Smooth muscle cell (in vitro differentiated cells): Measurements from ENCODE around the gene SPIB. TPM values are rescaled to one million over a fixed set of nuclear protein-coding genes. Genes with fewer than 3 reads are reported as not detected.
A peak's percentile ranks its signal among the peaks of the same experiment; 100 is the strongest.

ENCODE experiments used
- DNase-seq: peaks from one replicate; lab custom pipeline; 2025; ENCODE audit not compliant: unreplicated experiment; lab: John Stamatoyannopoulos, UW
- H2AFZ ChIP-seq: fragments of 200-600 bp; sonication (generic); 2 replicates; pipeline ENCODE4 v1.6.0; 2016; ENCODE audit warnings: antibody characterized with exemption, low read depth, mild to moderate bottlenecking
- H3F3A ChIP-seq: fragments of 200-600 bp; sonication (generic); 2 replicates; pipeline ENCODE4 v1.6.0; 2017; ENCODE audit warnings: antibody characterized with exemption, low read depth
- H3K27ac ChIP-seq: fragments of 200-600 bp; sonication (generic); 2 replicates; pipeline ENCODE4 v1.5.1; 2016; ENCODE audit warnings: low read depth, mild to moderate bottlenecking
- H3K27me3 ChIP-seq: fragments of 200-600 bp; sonication (generic); 2 replicates; pipeline ENCODE4 v1.6.1; 2016; ENCODE audit warnings: low read depth, mild to moderate bottlenecking
- H3K36me3 ChIP-seq: fragments of 200-600 bp; sonication (generic); 2 replicates; pipeline ENCODE4 v1.5.1; 2016; ENCODE audit warnings: low read depth
- H3K4me1 ChIP-seq: fragments of 200-600 bp; sonication (generic); 2 replicates; pipeline ENCODE4 v1.5.1; 2016; ENCODE audit warnings: low read depth
- H3K4me2 ChIP-seq: fragments of 200-600 bp; sonication (generic); 2 replicates; pipeline ENCODE4 v1.6.0; 2016; ENCODE audit warnings: mild to moderate bottlenecking
- H3K4me3 ChIP-seq: fragments of 200-600 bp; sonication (generic); 2 replicates; pipeline ENCODE4 v1.5.1; 2016; ENCODE audit warnings: mild to moderate bottlenecking
- H3K79me2 ChIP-seq: fragments of 200-600 bp; sonication (generic); 2 replicates; pipeline ENCODE4 v1.6.0; 2016; ENCODE audit warnings: low read depth, mild to moderate bottlenecking
- H3K9ac ChIP-seq: fragments of 200-600 bp; sonication (generic); 2 replicates; pipeline ENCODE4 v1.6.0; 2016; ENCODE audit warnings: low read depth
- H3K9me3 ChIP-seq: fragments of 200-600 bp; sonication (generic); replicated peaks from 2 replicates; pipeline ENCODE4 v1.5.1; 2016; ENCODE audit warnings: low read depth
- H4K20me1 ChIP-seq: fragments of 200-600 bp; sonication (generic); 2 replicates; pipeline ENCODE4 v1.6.0; 2016; ENCODE audit warnings: low read depth
- CTCF ChIP-seq: fragments of 200-600 bp; sonication (generic); IDR thresholded peaks from 2 replicates; pipeline ENCODE4 v1.5.1; 2017; ENCODE audit warnings: borderline replicate concordance, mild to moderate bottlenecking, antibody characterized with exemption; ENCODE audit not compliant: insufficient read depth, poor library complexity, severe bottlenecking
- WGBS: methylation state at CpG from one replicate; pipeline ENCODE4 v1.1.7; 2016; ENCODE audit warnings: low lambda C conversion rate; 5-methylcytosine and 5-hydroxymethylcytosine counted together
- polyA plus RNA-seq: library from polyadenylated mRNA; unstranded; fragments of >200 nt; fragmentation: Nextera tagmentation; extraction: Ambion mirVana; gene quantifications from 2 replicates; pipeline ENCODE4 v1.2.1, GENCODE V29; 2016
- total RNA-seq: library from RNA; depleted of rRNA; stranded (reverse); fragments of >200 nt; gene quantifications from 2 replicates; pipeline ENCODE4 v1.2.3, GENCODE V29; 2014

SPIB gene
- total and polyA plus RNA-seq, 2 experiments from 2014 or later, result not detected

GRCh38 chr19:50412419-50412818 is 6.3 kb upstream of the SPIB start:
- TF ChIP-seq CTCF, result no peak
- H3F3A ChIP-seq, result no peaks in the 10 kb centered on the region
- H4K20me1 ChIP-seq, result no peaks in the 10 kb centered on the region
- no peak overlapping the region for H3K9ac ChIP-seq
- H2AFZ ChIP-seq, result no peak overlapping the region
- H3K36me3 ChIP-seq, result no peaks in the 10 kb centered on the region
- DNase-seq, result no peak
- H3K27ac ChIP-seq, result no peak overlapping the region
- H3K4me1 ChIP-seq, result no peaks in the 10 kb centered on the region
- no peak overlapping the region for H3K4me2 ChIP-seq
- no peaks in the 10 kb centered on the region for H3K79me2 ChIP-seq
- H3K9me3 ChIP-seq, result no peaks in the 10 kb centered on the region
- H3K4me3 ChIP-seq, result no peak overlapping the region
- H3K27me3 ChIP-seq, result no peaks in the 10 kb centered on the region
- WGBS, result 87% methylated on average over 2 of the region's 2 CpGs

GRCh38 chr19:50413096-50413495 is 5.6 kb upstream of the SPIB start:
- Histone ChIP-seq H3K4me3 (no peak overlapping the region), H3K36me3 (no peaks in the 10 kb centered on the region), H3K9me3 (no peaks in the 10 kb centered on the region), H3K9ac (no peak overlapping the region), H3K4me2 (no peak overlapping the region), H3F3A (no peaks in the 10 kb centered on the region), H4K20me1 (no peaks in the 10 kb centered on the region), H2AFZ (no peak overlapping the region), H3K79me2 (no peaks in the 10 kb centered on the region), H3K27me3 (peaks cover 3% of the 10 kb centered on the region), H3K4me1 (no peaks in the 10 kb centered on the region), H3K27ac (no peak overlapping the region)
- DNase-seq, result no peak
- 95% methylated on average over 13 of the region's 13 CpGs for WGBS
- no peak for TF ChIP-seq CTCF

- Histone ChIP-seq H2AFZ (no peak overlapping the region), H3K9me3 (no peaks in the 10 kb centered on the region), H3K79me2 (no peaks in the 10 kb centered on the region), H3K4me3 (no peak overlapping the region), H4K20me1 (no peaks in the 10 kb centered on the region), H3F3A (no peaks in the 10 kb centered on the region), H3K36me3 (no peaks in the 10 kb centered on the region), H3K4me1 (peaks cover under 1% of the 10 kb centered on the region), H3K27ac (no peak overlapping the region), H3K9ac (no peak overlapping the region), H3K4me2 (no peak overlapping the region), H3K27me3 (peaks cover 8% of the 10 kb centered on the region)
- WGBS, result 97% methylated on average over 21 of the region's 21 CpGs
- no peak for DNase-seq
- no peak for TF ChIP-seq CTCF
Measured at GRCh38 chr19:50413531-50413930, 5.2 kb upstream of the SPIB start.

GRCh38 chr19:50414864-50415660 is 3.7 kb upstream of the SPIB start:
- peaks cover 7% of the 10 kb centered on the region for H3K4me1 ChIP-seq
- peak; percentile 22 for DNase-seq

More at GRCh38 chr19:50414864-50415660, 3.7 kb upstream of the SPIB start:
- no peak overlapping the region for H3K27ac ChIP-seq
- H3K27me3 ChIP-seq, result peaks cover 23% of the 10 kb centered on the region
- H2AFZ ChIP-seq, result no peak overlapping the region
- H3K36me3 ChIP-seq, result no peaks in the 10 kb centered on the region
- TF ChIP-seq CTCF, result peak; percentile 83
- H3K79me2 ChIP-seq, result no peaks in the 10 kb centered on the region
- H3K9ac ChIP-seq, result no peak overlapping the region
- no peak overlapping the region for H3K4me3 ChIP-seq
- no peak overlapping the region for H3K4me2 ChIP-seq
- no peaks in the 10 kb centered on the region for H3K9me3 ChIP-seq
- no peaks in the 10 kb centered on the region for H4K20me1 ChIP-seq
- H3F3A ChIP-seq, result no peaks in the 10 kb centered on the region
- WGBS, result 69% methylated on average over 35 of the region's 37 CpGs
